Measurements from ENCODE around the gene STAMBP.

- TF ChIP-seq CTCF (conservative IDR thresholded peaks at IDR 0.05; ENCODE audit: low read length) (no peak; the same call in 1 of the 2 replicates), EZH2phosphoT487 (IDR thresholded peaks at IDR 0.05; ENCODE audit: borderline replicate concordance) (no peak)
Measured at GRCh38 chr2:73780237-73780582, 48.6 kb upstream of the STAMBP start.

All from Loucy (cell line).